Eye (tissue), 1 donor: ENCODE data around the gene GIPC1.
"Not testable (repeated sequence)": the region's sequence is repeated elsewhere in the genome, so short reads cannot be mapped to it uniquely, and the experiment has no call there.

Source experiments
- DNase-seq: peaks from one replicate; pipeline ENCODE4 v3.0.0-alpha.2; 2015

Gene GIPC1

DNA sequence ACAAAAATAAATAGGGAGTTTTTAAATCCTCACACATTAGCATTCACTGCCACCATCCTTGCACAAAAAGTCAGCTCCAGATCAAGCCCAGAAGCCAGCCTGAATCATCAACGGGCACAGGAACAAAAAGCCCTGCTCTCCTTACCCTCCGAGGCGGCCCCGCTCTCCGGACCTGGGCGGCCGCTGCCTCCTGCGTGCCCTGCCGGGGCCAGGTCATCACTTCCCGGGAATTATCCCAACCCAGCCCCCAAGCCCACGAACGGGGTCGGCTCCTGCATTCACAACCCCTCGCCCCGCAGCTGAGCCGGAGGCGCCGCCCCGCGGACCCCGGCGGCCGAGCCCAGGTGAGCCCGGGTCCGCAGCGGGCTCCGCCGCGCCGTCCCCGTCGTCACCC lies 21.5 kb upstream of the GIPC1 start:
- DNase-seq = peak; percentile 19

GRCh38 chr19:14516746-14517438 lies 21.0 kb upstream of the GIPC1 start:
- DNase-seq = no peak

DNA sequence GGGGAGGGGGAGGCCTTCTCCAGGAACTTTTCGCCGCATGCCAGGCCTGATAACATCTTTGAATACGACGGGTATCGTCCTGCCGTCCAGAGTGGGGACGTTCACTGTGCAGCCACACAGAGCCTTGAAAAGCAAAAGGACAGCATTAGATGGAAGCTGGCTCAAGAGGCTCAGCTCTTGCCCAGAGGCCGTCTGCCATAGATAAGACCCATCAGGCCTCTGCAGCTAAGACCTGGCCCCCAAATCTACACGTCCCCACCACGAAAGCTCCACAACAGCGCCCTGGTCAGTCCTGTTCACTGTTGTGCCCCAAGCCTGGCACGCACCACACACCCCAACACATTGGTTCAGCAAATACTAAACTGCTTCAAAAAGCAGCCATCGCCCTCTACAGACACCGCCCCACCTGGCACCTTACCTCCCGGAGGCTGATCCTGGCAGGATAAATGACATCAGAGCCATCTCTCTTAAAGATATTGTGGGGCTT lies 20.2 kb upstream of the GIPC1 start:
- DNase-seq = no peak

DNA sequence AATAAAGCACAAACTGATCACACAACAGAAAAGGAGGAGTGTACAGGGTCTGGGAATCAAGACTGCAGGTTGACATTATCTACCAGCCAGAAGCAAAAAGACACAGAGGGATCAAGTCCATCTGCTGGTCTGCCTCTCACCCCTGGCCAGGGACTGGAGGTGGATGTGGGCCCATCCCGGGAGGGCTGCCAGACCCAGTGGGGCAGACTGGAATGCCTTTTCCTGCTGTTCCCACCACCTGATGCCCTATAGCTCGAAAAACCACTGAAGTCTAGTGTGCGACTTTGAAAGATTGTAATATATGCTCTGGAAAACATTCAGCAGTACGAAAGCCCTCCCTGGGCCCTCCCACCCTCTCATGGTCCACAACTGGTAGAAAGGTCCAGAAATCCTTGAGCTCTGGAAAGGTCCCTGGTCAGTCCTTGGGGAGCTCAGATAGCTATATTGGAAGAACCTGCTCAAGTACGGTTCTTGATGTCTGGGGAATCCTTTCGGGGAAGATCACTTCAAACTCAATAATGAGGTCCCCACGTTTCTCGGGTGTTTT lies 19.6 kb upstream of the GIPC1 start:
- no peak for DNase-seq

GRCh38 chr19:14514215-14514863 lies 18.4 kb upstream of the GIPC1 start:
- no peak for DNase-seq

GRCh38 chr19:14512406-14512961 lies 16.6 kb upstream of the GIPC1 start:
- no peak for DNase-seq

GRCh38 chr19:14511229-14511593 lies 15.3 kb upstream of the GIPC1 start:
- no peak for DNase-seq

DNA sequence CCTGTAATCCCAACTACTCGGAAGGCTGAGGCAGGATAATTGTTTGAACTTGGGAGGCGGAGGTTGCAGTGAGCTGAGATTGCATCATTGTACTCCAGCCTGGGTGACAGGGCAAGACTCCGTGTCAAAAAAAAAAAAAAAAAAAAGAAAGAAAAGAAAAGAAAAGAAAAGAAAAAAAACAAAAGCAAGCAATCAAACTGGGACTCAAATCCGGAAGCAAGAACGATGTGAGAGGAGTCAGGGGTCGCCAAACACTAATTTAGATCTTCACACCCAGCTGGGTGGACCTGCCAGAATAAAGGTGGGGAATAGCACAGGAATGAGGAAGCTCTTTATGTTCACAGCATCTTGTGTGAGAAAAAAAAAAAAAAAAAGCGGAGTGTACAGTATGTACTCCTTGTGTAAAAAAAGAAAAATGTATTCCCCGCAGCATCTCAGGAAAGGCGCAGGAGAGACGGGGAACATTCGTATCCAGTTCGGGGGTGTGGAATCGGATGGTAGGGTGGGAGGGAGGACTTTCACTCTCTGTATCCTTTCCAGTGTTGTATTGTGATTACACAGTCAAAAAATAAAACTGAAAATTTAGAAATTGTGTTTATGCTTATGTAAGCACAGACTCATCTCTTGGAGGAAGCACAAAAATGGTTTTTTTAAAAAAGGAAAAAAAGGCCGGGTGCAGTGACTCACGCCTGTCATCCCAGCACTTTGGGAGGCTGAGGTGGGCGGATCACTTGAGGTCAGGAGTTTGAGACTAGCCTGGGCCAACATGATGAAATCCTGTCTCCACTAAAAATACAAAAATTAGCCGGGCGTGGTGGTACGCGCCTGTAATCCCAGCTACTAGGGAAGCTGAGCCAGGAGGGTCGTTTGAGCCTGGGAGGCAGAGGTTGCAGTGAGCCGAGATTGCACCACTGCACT lies 14.6 kb upstream of the GIPC1 start:
- no peak for DNase-seq

DNA sequence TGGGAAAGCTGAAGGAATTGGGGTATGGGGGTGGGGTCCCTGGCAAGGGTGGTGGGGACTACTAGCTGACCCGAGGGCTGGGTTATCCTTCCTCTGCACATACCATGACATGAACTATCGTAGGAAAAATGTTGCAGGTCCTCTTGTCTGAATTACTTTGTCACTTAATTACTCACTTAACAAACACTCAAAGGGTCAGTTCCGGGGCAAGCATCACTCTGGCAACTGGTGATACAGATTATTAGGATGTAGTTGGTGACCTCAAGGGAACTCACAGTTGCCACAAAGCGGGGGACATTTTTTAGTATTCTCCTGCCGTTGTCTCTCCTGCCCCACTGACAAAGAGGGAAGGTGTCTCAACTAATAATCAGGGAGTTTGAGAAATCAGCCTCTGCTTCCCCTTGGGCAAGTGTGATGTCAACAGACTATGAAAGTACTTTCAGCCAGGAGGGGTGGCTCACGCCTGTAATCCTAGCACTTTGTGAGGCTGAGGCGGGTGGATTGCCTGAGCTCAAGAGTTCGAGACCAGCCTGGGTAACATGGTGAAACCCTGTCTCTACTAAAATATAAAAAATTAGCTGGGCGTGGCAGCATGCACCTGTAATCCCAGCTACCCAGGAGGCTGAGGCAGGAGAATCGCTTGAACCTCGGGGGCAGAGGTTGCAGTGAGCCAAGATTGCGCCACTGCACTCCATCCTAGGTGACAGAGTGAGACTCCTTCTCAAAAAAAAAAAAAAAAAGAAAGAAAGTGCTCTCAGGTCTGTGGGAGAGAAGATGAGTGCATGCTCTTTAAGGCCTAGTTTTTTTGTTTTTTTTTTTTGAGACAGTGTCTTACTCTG lies 12.0 kb upstream of the GIPC1 start:
- DNase-seq = peak; percentile 35

DNA sequence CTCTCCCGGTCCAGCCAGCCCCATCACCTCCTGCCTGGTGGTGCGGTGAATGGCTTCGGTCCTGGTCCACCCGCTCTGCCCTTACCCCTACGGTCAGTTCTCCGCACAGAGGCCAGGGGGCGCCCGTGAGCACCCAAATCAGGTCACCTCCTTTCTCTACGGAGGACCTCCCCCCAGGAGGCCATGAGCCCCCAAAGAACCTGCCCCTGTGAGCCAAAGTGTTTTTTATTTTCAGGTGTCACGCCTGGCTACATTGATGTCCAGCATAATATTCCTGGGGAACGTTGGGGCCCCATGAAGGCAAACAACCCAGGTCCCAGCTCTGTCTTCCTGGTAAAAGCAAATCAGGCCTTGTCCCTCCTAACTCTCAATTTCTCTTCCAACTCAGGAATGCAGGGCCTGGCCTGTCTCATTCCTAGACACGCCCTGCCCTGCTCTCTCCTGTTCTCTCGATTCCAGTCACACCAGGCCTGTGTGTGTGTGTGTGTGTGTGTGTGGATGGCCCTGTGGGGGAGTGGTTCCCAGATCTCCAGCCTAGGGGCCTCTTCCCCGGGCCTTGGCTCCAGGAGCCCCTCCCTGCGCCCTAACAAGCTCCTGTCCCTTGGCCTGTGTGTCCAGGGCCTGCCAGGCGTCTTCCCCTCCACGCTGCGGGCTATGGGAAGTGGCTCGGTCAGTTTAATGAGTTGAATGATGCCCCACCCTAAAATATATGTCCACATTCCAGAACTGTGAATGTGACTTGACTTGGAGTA lies 9.7 kb upstream of the GIPC1 start:
- peak; percentile 71 for DNase-seq

DNA sequence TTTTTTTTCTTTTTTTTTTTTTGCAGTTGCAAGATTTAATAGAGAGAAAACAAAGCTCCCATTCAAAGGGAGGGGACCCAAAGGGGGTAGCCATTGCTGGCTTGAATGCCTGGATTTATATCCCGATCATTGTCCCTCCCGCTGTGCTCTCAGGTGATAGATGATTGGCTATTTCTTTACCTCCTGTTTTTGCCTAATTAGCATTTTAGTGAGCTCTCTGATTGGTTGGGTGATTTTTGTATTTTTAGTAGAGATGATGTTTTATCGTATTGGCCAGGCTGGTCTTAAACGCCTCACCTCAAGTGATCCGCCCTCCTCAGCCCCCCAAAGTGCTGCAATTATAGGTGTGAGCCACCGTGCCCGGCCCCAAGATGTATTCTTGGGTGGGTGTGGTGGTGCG lies 8.6 kb upstream of the GIPC1 start:
- DNase-seq = not testable (repeated sequence)

GRCh38 chr19:14503285-14503684 lies 7.4 kb upstream of the GIPC1 start:
- DNase-seq = no peak

GRCh38 chr19:14502334-14503092 lies 6.6 kb upstream of the GIPC1 start:
- DNase-seq = no peak

DNA sequence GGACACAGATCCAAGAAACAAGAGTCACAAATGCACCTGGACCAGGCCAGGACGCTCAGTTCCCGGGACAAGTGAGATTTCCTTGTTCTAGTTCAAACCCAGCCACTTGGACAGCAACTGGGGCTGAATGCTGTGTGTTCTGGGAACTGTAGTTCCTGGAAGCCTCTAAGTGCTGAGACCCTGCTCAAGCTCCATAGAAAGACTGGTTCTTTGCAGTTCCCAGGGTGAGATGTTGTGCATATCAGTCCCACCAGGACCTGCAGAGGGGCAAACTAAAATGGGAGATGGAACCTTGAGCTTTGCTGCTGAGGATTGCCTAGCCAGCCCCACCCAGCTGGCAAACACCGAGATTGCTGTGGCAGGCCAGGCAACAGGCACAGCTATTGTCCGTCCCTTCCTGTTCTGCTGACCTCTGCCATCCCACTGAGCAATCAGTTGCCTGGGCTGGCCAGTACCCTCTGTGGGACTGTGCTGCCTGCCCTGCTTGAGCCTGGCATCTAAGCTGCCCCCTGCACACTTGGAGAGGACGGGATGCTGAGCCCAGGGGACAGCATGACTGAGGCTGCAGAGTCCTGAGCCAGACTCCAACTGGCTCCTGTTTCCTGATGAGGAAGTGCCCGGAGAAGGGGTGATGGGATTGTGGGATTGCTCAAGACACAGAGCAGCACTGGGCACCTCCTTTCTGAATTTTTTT lies 1.4 kb upstream of the GIPC1 start:
- DNase-seq = no peak

- peak; percentile 61 for DNase-seq
Measured at GRCh38 chr19:14496834-14497227, 904 bp upstream of the GIPC1 start.

DNA sequence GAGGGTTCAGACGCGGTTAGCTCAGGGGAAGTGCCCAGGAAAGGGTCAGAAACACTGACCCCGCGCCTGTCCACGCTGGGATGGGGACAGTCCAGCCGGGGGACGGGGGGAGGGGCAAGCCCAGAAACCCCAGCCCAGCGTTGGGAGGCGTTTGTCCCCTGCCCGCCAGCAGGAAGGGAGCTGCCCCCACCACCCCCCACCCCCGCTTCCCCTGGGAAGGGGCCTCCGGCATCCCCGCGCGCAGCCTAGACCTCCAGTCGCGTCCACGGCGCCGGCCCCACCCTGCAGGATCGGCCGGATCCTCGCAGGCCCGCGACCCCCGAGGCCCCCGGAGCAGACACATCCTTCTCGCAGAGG lies 277 bp downstream of the GIPC1 start:
- no peak for DNase-seq

GRCh38 chr19:14494910-14495671 lies 836 bp downstream of the GIPC1 start:
- no peak for DNase-seq

- no peak for DNase-seq
Measured at GRCh38 chr19:14494411-14494810, 1.5 kb downstream of the GIPC1 start.

DNA sequence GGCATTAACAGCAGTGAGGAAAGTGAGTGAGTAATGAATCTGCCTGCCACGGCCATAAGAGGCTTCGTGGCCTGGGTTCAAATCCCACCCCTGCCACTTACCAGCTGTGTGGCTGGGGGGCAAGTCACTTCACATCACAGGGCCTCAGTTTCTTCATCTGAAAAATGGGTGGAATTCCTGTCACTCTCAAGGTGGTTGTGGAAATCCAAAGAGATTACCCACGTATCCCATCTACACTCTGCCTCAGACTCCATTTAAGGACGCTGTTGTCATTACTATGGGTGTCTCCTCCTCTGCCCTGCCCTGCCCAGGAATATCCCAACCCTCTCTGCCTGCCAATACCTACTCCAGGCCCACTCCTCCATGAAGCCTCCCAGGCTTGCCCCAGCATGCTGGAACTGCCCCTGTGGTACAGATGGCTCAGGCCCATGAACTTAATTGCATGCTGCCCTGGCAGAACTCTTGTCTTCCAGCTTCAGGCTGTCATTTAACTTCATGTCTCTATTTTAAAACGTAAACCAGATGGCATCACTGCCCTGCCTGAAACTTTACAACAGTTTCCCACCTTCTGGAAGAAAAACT lies 3.1 kb downstream of the GIPC1 start:
- no peak for DNase-seq
